ENCODE results near the gene LBHD2.

LBHD2 gene

GRCh38 chr14:103122585-103122946 is 38.6 kb downstream of the LBHD2 start:
- no peak for ATAC-seq

GRCh38 chr14:103122947-103123633 is 39.1 kb downstream of the LBHD2 start, which contains the start of gene TNFAIP2:
Gene TNFAIP2 (plus strand): TSS chr14:103123461. CDS start chr14:103126458, 2,997 bp downstream.
- peak in 1 of 2 donors; percentile 30 for ATAC-seq

DNA sequence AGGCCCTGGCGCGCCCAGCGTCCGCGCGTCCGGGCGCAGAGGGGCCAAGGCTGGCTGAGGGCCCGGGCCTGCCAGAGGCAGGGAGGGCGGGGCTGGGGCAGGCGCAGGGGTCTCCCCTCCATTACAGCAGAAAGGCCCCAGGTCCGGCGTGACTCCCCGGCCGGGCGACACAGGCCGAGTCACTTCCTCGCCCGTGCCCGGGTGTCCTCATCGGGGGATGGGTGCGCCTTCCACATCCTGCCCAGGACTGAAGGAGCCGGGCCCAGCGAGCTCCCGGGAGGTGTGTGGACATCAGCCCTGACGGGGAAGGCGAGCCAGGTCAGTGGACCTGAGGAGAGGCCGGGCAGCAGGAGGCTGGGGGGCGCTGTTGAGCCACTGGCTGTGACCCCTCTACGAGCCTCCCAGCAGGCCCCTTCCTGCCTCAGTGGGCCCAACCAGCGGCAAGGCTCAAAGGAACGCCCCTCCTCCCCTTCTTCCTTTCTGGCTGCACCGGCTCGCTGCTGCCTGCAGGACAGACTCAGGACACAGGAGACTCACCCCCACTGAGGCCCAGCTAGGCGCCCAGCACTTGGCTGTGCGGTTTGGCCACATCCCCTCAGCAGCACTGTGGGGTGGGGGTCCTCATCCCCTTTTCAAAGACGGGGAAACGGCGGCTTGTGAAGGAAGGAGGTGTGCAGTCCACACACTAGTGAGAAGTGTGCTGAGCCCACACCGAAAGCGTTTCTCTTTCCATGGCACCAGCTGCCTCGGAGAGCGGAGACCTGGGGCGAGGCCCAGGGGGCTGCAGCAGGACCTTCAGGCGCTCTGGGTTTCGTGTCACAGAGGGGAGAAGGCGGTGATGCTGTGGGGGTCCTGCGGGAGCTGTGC is 39.9 kb downstream of the LBHD2 start:
- ATAC-seq, result no peak

DNA sequence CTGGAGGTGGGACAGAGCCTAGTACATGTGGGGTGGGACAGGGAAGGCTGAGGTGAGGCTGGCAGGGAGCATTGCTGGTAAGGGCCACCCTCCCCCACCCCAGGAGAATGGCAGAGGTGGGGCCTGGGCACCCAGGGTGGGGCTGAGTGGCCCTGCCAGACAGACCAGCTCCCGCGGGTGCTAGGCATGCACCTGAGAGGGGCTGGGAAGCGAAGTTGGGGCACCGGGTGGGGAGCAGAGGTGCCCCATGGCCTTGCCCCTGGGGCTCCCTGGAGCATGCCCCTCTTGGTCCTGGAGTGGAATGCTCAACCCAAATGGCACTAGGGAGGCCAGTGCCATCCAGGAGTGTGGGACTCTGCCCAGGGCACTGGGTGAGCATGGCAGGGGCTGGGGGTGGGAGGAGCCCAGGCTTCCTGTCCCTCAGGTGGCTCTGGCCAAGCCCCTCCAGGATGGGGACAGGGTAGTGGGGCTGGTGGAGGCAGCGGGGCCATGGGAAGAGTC is 40.5 kb downstream of the LBHD2 start:
- ATAC-seq, result no peak

DNA sequence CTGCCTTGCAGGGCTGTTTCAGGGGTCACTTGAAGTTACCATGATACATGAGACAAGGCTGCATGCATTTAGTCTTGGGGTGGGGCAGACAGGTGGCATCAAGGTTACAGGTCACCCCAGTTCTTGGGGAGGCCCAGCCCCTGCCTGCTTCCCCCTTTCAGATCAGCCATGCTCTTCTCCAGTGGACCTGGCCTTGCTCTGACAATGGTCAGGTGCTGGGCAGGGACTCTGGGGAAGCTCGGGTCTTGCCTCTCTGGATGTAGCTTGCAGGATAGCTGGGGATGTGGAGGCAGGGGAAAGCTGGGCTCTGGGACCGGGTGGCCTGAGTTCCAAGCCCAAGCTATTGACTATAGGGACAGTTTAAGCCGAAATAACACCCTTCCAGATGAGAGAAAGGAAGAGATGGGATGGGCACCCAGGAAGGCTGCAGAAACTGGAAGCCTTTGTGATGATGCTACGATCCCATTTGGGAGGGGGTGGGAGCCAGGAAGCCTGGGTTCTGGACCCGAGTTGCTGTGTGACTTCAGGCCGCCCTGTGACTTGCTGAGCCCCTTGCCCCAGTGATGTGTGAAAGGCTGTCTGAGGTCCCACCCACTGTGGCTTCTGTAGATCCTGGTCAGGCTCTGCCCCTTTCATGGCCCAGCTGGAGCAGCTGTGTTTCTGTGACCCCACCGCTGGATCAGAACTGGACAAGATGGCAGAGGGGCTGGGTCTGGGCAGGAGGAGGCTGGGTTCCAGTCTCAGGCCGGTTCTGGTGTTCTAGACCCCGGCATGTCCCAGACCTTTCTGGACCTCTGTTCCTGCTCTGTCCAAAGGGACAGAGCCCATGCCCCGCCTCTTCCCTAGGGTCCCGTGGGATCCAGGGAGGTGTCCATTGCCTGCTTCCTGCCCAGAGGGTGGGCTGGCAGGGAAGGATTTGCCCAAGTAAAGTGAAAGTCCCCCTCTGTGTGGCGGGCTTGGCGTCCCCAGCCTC is 41.4 kb downstream of the LBHD2 start:
- ATAC-seq, result no peak

DNA sequence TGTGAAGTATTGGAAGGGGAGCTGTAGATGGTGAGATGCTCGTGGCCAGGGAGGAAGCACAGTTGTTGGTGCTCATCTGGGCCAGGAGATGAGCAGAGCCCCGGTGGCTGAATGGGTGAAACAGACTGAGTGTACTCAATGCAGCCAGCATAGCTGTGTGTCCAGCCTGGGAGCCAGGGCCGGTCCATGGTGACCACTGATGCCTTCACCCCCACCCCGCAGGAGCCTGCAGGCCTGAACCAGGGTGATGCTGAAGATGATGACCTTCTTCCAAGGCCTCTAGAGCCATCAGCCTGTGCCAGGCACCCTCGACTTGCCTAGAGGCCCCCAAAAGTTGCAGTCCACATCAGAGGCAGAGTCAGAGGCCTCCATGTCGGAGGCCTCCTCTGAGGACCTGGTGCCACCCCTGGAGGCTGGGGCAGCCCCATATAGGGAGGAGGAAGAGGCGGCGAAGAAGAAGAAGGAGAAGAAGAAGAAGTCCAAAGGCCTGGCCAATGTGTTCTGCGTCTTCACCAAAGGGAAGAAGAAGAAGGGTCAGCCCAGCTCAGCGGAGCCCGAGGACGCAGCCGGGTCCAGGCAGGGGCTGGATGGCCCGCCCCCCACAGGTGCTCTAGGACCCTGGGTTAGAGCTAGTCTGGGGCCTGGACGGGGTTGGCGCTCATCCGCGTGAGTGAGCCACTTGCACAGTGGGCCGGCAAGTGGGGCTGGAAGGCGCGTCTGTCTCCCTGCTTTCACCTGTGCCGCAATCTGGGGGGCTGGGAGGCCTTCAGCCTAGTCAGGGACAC is 42.3 kb downstream of the LBHD2 start:
- no peak for ATAC-seq

GRCh38 chr14:103126873-103127304 is 42.9 kb downstream of the LBHD2 start:
- no peak for ATAC-seq

- ATAC-seq, result no peak
Observed at GRCh38 chr14:103127356-103127755, 43.3 kb downstream of the LBHD2 start.

GRCh38 chr14:103127861-103128598 is 44.0 kb downstream of the LBHD2 start:
- ATAC-seq, result no peak

- ATAC-seq, result no peak
Observed at GRCh38 chr14:103128631-103129300, 44.8 kb downstream of the LBHD2 start.

- no peak for ATAC-seq
Observed at GRCh38 chr14:103129301-103130016, 45.4 kb downstream of the LBHD2 start.

- ATAC-seq, result no peak
Observed at GRCh38 chr14:103130017-103130764, 46.2 kb downstream of the LBHD2 start.

GRCh38 chr14:103130965-103131364 is 47.0 kb downstream of the LBHD2 start:
- no peak for ATAC-seq

DNA sequence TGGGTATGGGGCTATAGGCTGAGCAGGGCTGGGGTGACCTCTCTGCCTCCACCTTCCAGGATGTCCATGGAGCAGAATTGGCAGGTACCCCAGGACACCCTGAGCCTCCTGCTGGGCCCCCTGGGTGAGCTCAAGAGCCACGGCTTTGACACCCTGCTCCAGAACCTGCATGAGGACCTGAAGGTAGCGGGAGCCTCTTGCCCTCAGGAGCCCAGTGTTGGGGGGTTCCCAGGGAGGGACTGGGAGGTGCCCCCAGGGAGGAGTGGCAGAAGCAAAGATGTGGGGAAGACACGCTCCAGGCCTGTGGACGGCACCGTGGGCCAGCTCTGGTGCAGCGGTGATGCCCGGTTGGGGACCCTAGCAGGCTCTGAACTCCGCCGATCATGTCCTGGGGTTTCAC is 47.6 kb downstream of the LBHD2 start:
- no peak for ATAC-seq

GRCh38 chr14:103132381-103133209 is 48.6 kb downstream of the LBHD2 start:
- no peak for ATAC-seq

DNA sequence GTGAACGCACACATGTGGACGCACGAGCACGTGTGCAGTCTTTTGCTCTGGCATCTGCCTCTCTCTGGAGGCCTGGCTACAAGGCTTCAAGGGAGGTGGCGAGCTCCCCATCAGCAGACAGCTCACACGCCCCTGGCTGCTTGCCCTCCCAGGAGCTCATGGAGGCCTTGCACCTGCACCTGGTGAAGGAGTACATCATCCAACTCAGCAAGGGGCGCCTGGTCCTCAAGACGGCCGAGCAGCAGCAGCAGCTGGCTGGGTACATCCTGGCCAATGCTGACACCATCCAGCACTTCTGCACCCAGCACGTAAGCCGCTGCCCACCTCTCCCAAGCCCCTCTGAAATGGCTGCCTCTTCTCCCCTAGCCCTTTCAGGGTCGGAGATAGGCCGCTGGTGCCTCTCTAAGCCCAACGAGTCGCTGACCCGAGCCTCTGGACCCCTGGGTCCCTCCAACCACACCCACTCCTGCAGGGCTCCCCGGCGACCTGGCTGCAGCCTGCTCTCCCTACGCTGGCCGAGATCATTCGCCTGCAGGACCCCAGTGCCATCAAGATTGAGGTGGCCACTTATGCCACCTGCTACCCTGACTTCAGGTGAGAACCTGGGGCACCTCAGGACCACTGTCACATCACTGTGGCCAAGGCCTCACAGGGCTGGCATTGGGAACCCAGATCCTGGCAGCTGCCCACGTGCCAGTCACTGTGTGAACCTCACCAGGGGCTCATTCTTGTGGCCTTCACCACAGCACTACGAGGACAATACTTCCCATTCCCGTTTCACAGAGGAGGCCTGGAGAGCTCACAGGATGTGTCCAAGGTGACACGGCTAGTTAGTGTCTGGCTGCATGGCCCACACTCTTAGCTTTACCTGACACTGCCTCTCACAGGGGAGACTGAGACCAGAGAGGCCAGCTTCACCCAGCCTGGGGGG is 49.5 kb downstream of the LBHD2 start:
- no peak for ATAC-seq

DNA sequence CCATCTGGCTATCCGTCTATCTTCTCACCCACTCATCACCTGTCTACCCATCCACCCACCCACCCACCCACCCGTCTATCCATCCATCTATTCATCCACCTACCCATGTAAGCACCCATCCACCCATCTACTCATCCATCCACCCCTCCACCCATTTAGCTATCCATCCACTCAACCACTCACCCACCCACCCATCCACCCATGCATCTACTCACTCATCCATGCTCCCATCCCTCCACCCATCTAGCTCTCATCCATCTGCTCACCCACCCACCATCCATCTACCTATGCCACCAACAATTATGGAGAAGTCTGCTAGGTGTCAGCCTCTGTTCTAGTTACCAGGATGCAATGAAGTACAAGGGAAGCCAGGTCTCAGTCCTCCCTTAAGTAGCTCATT is 50.4 kb downstream of the LBHD2 start:
- no peak for ATAC-seq
